ENCODE results near the gene RNF220.

RNF220 gene

DNA sequence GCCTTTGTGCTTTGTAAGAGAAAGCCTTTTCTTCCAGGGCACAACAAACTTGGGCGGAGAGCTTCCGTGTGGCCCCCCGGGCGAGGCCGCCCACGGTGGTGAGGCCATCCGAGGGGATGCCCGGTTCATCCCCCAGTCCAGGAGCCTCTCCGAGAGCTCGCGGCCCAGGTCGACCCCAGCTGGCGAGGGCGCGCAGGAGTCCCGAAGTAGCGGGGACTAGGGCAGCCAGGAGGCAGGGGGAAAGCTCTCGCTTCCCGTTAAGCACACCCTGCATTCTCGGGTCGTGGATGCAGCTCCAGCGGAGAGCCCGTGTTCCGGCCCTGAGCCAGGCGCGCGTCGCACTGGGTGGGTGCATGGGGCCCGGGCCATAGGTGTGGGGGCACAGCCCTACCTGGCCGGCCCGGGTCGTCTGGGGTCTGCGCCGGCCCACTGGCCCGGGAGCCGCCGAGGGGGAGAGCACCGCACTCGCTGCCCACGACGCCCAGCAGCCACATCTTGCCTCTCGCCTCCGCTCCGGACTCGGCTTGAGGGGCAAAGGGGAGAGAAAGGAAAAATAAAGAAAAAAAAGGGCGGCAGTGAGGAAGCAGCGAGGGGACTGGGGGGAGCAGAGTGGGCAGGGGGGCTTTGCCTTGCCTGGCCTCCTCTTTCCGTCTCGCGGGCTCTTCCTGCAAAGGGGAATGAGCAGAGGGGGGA lies 1.8 kb downstream of the RNF220 start:
- no peak for DNase-seq (ENCODE audit: low read depth in 2 of 2)

DNA sequence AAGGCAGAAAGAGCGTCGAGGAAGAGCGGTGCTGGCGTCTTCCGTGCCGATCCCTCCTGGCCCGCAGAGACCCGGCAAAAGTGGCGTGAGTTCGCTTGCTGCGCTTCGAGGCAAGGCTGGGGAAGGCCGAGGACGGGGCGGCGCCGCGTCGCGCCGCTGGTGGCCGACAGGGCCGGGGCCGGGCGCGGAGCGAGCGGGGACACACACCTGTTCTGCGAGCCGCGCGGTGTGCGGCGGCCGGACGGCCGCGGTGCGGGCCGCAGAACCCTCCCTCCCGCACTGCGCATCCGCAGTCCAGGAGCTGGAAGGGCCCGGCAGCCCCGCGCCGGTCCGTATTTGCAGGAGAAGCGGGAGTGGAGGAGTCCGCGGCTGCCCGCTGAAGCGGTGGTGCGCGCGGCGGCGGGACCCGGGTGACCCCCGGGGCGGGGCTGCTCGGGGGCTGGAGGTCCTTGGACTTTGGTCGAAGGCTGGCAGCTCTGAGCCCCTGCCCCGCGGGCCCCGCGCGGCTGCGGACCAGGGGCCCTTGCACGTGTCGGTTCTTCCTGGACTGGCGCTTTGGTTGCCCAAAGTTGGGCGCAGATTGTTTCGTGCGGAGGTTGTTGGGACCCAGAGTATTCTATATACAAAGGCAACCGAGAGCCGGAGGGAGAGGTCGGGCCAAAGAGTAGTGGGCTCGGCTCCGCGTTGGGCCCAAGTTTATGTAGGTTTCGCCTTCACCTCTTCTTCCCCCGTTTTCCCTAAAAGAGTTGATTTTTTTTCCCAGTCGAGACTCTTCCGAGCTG lies 2.6 kb downstream of the RNF220 start:
- no peak for DNase-seq (ENCODE audit: low read depth in 2 of 2)

GRCh38 chr1:44408212-44408582 lies 3.1 kb downstream of the RNF220 start:
- DNase-seq (ENCODE audit: low read depth in 2 of 2): no peak

GRCh38 chr1:44408632-44409602 lies 3.9 kb downstream of the RNF220 start:
- DNase-seq (ENCODE audit: low read depth in 2 of 2): no peak

- DNase-seq (ENCODE audit: low read depth in 2 of 2): no peak
These were observed 4.7 kb downstream of the RNF220 start for GRCh38 chr1:44409757-44410156.

GRCh38 chr1:44411861-44412260 lies 6.8 kb downstream of the RNF220 start:
- DNase-seq (ENCODE audit: low read depth in 2 of 2): no peak

GRCh38 chr1:44412601-44413000 lies 7.5 kb downstream of the RNF220 start:
- no peak for DNase-seq (ENCODE audit: low read depth in 2 of 2)

GRCh38 chr1:44413740-44414139 lies 8.7 kb downstream of the RNF220 start:
- no peak for DNase-seq (ENCODE audit: low read depth in 2 of 2)

GRCh38 chr1:44415013-44415412 lies 10.0 kb downstream of the RNF220 start:
- no peak for DNase-seq (ENCODE audit: low read depth in 2 of 2)

- DNase-seq (ENCODE audit: low read depth in 2 of 2): no peak
These were observed 11.4 kb downstream of the RNF220 start for GRCh38 chr1:44416408-44416807.

DNA sequence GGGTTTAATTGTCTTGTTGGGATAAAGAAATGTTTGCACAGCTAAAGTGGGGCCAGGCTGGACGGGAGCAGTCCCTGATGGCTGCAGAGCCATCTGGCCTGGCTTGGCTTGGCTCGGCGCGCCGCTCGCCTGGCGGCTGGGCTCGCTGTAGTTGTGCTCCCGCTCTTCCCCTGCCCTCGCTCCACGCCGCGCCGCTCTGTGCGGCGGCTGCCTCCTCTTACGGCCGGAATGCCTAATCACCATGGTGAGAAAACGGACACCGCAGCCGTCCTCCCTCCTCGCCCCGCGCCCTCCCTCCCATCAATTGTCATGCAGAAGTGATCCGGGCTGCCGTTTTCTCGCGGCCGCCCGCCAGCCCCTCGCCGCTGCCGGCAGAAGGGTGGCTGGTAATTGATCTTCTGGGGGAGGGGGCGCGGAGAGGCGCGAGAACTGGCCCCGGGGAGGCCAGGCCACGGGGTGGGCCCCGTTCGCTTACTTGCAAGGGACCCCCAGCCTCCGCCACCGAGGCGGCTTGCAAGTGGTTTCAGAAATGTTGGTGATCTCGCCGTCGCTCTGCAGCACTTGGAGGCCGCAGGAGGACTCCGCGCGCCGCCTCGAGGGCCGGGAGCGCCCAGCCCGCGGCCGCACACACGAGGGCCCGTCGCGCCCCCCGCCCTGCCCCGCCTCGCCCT lies 12.4 kb downstream of the RNF220 start:
- DNase-seq (ENCODE audit: low read depth in 2 of 2): no peak

- DNase-seq (ENCODE audit: low read depth in 2 of 2): no peak
These were observed 13.1 kb downstream of the RNF220 start for GRCh38 chr1:44418022-44418673.

- no peak for DNase-seq (ENCODE audit: low read depth in 2 of 2)
These were observed 14.8 kb downstream of the RNF220 start for GRCh38 chr1:44419901-44420300.

DNA sequence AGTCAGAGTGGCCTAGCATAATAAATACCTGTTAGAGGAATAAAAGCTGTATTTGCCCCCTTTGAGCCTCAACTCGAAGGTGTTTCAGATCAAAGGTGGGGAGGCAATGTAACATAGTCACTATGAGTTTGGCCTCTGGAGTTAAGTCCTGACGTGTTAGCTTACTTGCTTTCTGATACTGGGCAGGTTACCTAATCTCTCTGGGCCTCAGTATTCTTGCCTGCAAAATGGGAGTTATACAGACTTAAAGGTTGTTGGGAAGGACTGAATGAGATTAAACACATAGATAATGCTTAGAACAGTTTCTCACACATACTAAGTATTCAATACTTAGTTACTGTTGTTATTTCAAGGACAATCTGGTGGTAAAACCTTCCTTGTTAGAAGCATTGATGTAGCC lies 15.5 kb downstream of the RNF220 start:
- no peak for DNase-seq (ENCODE audit: low read depth in 2 of 2)

DNA sequence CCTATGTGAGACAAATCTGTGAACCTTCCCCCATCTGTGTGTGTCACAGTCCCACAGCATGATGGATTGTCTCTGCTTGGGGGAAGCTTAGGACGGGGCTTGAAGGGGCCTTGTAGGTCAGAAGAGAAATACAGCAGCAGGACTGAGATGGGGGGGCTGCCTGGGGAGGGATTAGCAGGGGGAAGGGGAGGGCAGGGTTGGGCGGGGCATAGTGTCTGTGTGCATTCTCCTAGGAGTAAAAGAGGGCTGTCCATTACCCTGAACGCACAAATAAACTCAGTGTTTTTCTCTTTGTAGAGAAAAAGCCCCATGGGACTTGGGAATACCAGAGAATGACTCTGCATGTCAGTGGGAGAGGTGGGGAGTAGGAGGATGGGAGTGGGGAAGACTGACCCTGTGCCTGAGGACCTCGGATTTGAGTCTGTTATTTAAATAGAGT lies 16.4 kb downstream of the RNF220 start:
- no peak for DNase-seq (ENCODE audit: low read depth in 2 of 2)

- no peak for DNase-seq (ENCODE audit: low read depth in 2 of 2)
These were observed 17.1 kb downstream of the RNF220 start for GRCh38 chr1:44422161-44422560.

GRCh38 chr1:44423591-44424537 lies 18.8 kb downstream of the RNF220 start:
- DNase-seq (ENCODE audit: low read depth in 2 of 2): no peak

DNA sequence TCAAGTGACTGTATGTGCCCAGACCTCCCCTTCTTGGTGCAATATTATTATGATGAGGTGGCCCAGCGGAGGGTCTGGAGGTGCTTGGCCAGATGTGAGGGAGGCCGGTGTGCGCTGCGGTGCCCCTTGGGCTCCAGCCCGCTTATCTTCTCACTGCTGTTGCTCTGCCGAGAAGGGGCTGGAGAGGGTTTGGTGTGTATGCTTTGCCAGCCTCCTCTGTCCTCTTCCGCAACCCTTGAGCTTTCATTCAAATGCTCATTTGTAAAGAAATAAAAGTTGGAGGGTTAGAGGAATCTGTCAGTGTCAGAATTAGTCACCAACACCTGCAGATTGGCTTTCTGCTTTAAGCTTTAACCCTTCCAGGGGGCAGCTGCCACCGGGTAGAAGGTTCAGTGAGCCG lies 19.7 kb downstream of the RNF220 start:
- no peak for DNase-seq (ENCODE audit: low read depth in 2 of 2)

- no peak for DNase-seq (ENCODE audit: low read depth in 2 of 2)
These were observed 20.5 kb downstream of the RNF220 start for GRCh38 chr1:44425341-44426082.
